Activated CD4-positive, alpha-beta T cell treated with anti-CD3 and anti-CD28 coated beads, Interleukin-10, Interleukin-2, amounts not matched to agents 100 ng/mL and 50 ng/mL, durations not matched to agents 16 hours and 8 hours (primary cell): Measurements from ENCODE around the gene ALDH18A1.
"Not testable (repeated sequence)": the region's sequence is repeated elsewhere in the genome, so short reads cannot be mapped to it uniquely, and the experiment has no call there.

Experiments
- DNase-seq: peaks from one replicate; pipeline ENCODE4 v3.0.0-alpha.2; 2020

ALDH18A1 gene

GRCh38 chr10:95656291-95657164 is at the start of gene ALDH18A1:
Gene ALDH18A1, minus strand, starts transcription at chr10:95656711. Its CDS starts 3,334 bp downstream, at chr10:95653377.
- DNase-seq, result peak; percentile 95

GRCh38 chr10:95698415-95698814 is 41.9 kb upstream of the ALDH18A1 start:
- no peak for DNase-seq

GRCh38 chr10:95697429-95697828 is 40.9 kb upstream of the ALDH18A1 start:
- no peak for DNase-seq

- no peak for DNase-seq
Measured at GRCh38 chr10:95694665-95695064, 38.2 kb upstream of the ALDH18A1 start.

- peak; percentile 99 for DNase-seq
Measured at GRCh38 chr10:95693668-95694534, 37.4 kb upstream of the ALDH18A1 start, which contains the start of gene TCTN3. Gene TCTN3, minus strand, starts transcription at chr10:95693927. Its CDS starts 28 bp downstream, at chr10:95693899.

- DNase-seq, result peak; percentile 3
Measured at GRCh38 chr10:95693071-95693667, 36.7 kb upstream of the ALDH18A1 start.

- peak; percentile 5 for DNase-seq
Measured at GRCh38 chr10:95691281-95691680, 34.8 kb upstream of the ALDH18A1 start.

- no peak for DNase-seq
Measured at GRCh38 chr10:95688648-95689047, 32.1 kb upstream of the ALDH18A1 start.

- DNase-seq, result no peak
Measured at GRCh38 chr10:95683966-95684365, 27.5 kb upstream of the ALDH18A1 start.

- no peak for DNase-seq
Measured at GRCh38 chr10:95675403-95676116, 19.0 kb upstream of the ALDH18A1 start.

GRCh38 chr10:95674643-95675042 is 18.1 kb upstream of the ALDH18A1 start:
- DNase-seq, result no peak

GRCh38 chr10:95672641-95673040 is 16.1 kb upstream of the ALDH18A1 start:
- DNase-seq, result not testable (repeated sequence)

GRCh38 chr10:95664543-95664942 is 8.0 kb upstream of the ALDH18A1 start:
- DNase-seq, result no peak

- DNase-seq, result no peak
Measured at GRCh38 chr10:95663496-95663895, 7.0 kb upstream of the ALDH18A1 start.

- no peak for DNase-seq
Measured at GRCh38 chr10:95661818-95662217, 5.3 kb upstream of the ALDH18A1 start.

GRCh38 chr10:95660283-95660682 is 3.8 kb upstream of the ALDH18A1 start:
- DNase-seq, result no peak

GRCh38 chr10:95657250-95657649 is 739 bp upstream of the ALDH18A1 start:
- no peak for DNase-seq

GRCh38 chr10:95655571-95656290 is 780 bp downstream of the ALDH18A1 start:
- peak; percentile 62 for DNase-seq

GRCh38 chr10:95653895-95654294 is 2.6 kb downstream of the ALDH18A1 start:
- DNase-seq, result no peak

GRCh38 chr10:95651346-95652060 is 5.0 kb downstream of the ALDH18A1 start:
- no peak for DNase-seq

- DNase-seq, result no peak
Measured at GRCh38 chr10:95650232-95650631, 6.3 kb downstream of the ALDH18A1 start.
